Stimulated activated CD8-positive, alpha-beta memory T cell treated with anti-CD3 and anti-CD28 coated beads, Interleukin-2, amount 100 ng/mL, for 1 hour (primary cell): ENCODE results near the gene ACOT6.
"Not testable (repeated sequence)": the region's sequence is repeated elsewhere in the genome, so short reads cannot be mapped to it uniquely, and the experiment has no call there.

ENCODE experiments used
- DNase-seq, 2 donors: peaks; one replicate each; pipeline ENCODE4 v3.0.0-alpha.2; 2020; ENCODE audit warnings: low read depth in 2 of 2

Gene ACOT6

DNA sequence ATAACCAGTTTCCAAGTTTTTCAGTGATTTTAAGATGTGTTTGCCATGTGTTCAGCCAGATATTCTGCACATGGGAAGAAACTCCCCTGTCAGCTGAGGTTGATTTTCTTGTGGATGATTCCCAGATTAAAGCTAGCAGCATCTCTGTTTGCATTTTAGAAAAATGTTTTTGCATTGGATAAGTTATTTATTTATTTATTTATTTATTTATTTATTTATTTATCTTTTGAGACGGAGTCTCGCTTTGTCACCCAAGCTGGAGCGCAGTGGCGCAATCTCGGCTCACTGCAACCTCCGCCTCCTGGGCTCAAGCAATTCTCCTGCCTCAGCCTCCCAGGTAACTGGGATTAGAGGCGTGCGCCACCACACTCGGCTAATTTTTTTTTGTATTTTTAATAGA is 17.8 kb upstream of the ACOT6 start:
- no peak for DNase-seq

- no peak for DNase-seq
Observed at GRCh38 chr14:73599499-73599898, 12.8 kb upstream of the ACOT6 start.

GRCh38 chr14:73602994-73603393 is 9.3 kb upstream of the ACOT6 start:
- no peak for DNase-seq

- no peak for DNase-seq
Observed at GRCh38 chr14:73606271-73606670, 6.0 kb upstream of the ACOT6 start.

- no peak for DNase-seq
Observed at GRCh38 chr14:73607241-73607640, 5.1 kb upstream of the ACOT6 start.

DNA sequence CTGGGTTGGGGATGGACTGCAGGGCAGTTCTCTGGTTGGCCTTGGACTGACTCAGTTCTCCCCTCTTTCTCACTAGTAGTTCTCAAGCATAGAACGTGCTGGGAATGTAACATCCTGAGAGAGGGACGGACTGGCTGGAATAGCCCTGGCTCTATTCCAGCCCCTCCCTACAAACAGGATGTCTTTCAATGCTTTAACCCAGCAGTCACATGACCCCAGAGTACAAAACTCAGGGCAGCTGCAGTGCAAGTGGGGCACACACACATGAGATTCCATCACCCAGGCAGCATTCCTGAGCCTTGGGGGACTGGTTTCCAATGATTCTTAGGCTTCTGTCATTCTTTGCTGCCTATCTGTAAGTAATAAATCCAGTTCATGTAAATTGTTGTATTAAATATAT is 1.6 kb upstream of the ACOT6 start:
- DNase-seq = no peak

DNA sequence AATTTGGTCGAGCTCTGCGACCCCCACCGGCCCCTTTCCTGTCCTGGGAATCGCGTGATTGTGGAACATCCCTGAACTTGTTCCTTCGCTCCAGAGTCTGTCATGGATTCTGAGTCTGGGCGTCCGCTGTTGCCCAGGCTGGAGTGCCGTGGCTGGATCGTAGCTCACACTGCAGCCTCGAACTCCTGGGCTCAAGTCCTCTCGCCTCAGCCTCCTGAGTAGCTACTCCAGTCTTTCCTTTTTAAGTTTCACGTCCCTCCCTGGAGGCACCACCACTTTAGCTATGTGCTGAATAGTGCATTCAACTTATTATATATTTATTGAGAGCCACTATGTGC is 698 bp downstream of the ACOT6 start:
- no peak for DNase-seq

DNA sequence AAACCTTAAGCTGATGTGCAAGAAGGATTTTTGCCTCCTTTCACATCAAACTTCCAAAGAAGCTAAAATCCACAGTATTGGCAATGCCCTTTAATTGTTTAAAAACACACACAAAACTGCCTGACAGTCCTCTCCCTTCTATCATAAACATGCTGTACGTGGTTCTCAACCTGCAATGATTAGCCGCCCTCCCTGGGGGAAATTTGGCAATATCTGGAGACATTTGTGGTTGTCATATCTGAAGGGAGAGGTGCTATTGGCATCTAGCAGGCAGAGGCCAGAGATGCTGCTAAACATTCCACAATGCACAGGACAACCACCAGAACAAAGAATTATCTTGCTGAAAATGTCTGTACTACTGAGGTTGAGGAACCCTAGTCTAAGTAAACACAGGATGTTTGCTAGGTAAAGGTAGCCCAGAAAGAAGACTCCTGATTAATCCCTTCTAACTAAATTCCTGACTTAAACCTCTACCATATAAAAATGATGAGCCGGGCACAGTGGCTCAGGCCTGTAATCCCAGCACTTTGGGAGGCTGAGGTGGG is 1.2 kb downstream of the ACOT6 start:
- DNase-seq = no peak

DNA sequence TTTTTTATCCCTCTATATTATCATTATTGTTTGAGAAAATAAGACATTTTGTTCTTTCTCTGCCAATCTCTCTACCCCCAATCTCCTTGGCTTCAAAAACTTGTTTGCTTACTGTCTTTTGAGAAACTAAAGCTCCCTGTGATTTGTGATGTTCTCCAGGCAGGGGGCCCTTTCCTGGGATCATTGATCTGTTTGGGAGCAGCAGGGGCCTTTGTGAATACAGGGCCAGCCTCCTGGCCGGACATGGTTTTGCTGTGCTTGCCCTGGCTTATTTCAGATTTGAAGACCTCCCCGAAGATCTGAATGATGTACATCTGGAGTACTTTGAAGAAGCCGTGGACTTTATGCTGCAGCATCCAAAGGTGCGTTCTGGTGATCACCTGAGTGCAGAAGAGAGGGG is 4.5 kb downstream of the ACOT6 start:
- no peak for DNase-seq

DNA sequence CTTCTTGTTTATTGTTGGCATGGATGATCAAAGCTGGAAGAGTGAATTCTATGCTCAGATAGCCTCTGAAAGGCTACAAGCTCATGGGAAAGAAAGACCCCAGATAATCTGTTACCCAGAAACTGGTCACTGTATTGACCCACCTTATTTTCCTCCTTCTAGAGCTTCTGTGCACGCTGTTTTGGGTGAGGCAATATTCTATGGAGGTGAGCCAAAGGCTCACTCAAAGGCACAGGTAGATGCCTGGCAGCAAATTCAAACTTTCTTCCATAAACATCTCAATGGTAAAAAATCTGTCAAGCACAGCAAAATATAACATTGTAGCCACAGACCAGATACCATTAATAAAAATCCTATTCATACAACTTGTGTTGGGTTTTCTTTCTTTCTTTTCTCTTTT is 7.2 kb downstream of the ACOT6 start:
- no peak for DNase-seq

DNA sequence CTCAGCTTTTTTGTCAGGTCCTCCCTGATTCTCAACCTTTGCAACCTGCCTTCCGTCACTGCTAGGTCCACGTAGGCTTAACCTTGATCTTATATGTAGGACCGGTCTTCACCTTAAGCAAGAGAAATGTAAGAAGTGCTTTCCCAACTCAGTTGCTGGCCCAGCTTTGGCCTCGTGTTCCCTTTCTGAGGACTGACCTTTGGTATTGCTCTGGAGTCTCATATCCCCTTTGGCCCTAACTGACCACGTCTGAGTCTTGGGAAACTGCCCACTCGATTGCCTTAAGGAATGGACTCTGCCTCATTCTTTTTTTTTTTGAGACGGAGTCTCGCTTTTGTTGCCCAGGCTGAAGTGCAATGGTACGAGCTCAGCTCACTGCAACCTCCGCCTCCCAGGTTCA is 8.0 kb downstream of the ACOT6 start:
- no peak for DNase-seq

GRCh38 chr14:73623504-73624054 is 11.3 kb downstream of the ACOT6 start:
- no peak for DNase-seq

DNA sequence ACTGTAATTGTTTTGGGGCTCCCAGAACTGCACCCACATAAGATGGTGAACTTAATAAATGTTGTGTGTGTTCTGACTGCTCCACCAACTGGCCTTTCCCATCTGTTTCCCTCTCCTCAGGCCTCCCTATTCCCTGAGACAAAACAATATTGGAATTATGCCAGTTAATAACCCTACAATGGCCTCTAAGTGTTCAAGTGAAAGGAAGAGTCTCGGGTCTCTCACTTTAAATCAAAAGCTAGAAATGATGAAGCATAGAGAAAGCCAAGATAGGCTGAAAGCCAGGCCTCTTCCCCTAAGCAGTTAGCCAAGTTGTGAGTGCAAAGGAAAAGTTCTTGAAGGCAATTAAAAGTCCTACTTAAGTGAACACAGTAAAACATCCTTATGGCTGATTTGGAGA is 13.4 kb downstream of the ACOT6 start:
- DNase-seq = no peak

GRCh38 chr14:73627151-73627558 is 14.8 kb downstream of the ACOT6 start:
- DNase-seq = no peak

GRCh38 chr14:73630009-73630780 is 17.9 kb downstream of the ACOT6 start:
- no peak for DNase-seq

- DNase-seq = peak in 1 of 2 donors; percentile 26
Observed at GRCh38 chr14:73633116-73634010, 21.0 kb downstream of the ACOT6 start.

GRCh38 chr14:73634011-73634833 is 21.9 kb downstream of the ACOT6 start:
- DNase-seq = no peak

- DNase-seq = not testable (repeated sequence)
Observed at GRCh38 chr14:73636355-73636754, 24.0 kb downstream of the ACOT6 start.

- DNase-seq = no peak
Observed at GRCh38 chr14:73637830-73638229, 25.5 kb downstream of the ACOT6 start.

- no peak for DNase-seq
Observed at GRCh38 chr14:73640796-73641365, 28.6 kb downstream of the ACOT6 start.

DNA sequence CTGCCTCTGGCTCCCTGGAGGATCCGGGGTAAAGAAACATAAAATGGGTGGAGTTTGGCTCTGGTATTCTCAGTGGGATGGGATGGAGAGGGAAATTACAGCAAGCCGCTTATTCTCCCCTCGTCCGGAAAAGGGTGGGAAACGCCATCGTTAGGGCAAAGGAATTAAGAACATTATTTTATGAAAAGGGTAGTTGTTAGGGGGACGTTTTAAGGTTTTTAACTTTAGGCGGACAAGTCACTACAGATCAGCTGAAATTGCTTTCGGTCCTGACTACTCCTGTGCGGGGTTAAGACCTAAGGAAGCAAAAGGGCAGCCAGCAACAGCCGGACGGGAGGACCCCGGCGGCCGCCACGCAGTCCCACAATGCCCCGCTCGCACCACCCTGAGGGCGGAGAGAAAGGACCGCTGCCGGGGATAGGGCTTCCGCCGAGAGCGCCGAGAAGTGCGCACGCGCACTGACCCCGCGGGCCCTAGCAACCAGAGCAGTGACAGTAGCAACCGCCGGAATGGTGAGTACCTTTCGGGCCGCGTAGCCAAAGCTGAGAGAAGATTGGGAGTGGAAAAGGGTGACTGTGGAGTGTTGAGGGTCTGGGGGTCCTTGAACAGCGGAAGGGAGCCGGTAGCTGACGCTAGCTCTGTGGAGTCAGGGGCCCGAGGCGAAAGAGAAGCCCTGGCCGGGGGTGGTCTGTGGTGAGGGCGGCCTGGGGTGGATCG is 32.4 kb downstream of the ACOT6 start, which contains the start of gene DNAL1:
TSS of gene DNAL1 (plus strand) at position 456 of the 717 bp plus-strand sequence. CDS start at position 510, 54 bp downstream.
- DNase-seq = peak; percentile 80 to 85
